Sigmoid colon (tissue), 7 donors: ENCODE data around the gene HPS3. TPM values are rescaled to one million over a fixed set of nuclear protein-coding genes. Genes with fewer than 3 reads are reported as not detected.

Experiments
- DNase-seq: peaks from one replicate; pipeline ENCODE4 v3.0.0-alpha.2; 2019
- H3K27ac ChIP-seq, 4 donors: fragments of 200-600 bp; sonication (generic); one replicate each; pipeline ENCODE4 v1.5.1; 2016 to 2019; ENCODE audit warnings: mild to moderate bottlenecking in 1 of 4
- H3K27me3 ChIP-seq, 3 donors: fragments of 200-600 bp; sonication (generic); one replicate each; pipeline ENCODE4 v1.5.1; 2019; ENCODE audit warnings: mild to moderate bottlenecking in 1 of 3
- H3K36me3 ChIP-seq, 4 donors: fragments of 200-600 bp; sonication (generic); one replicate each; pipeline ENCODE4 v1.5.1; 2016 to 2019
- H3K4me1 ChIP-seq, 4 donors: fragments of 200-600 bp; sonication (generic); one replicate each; pipeline ENCODE4 v1.5.1; 2017 to 2019
- H3K4me3 ChIP-seq, 4 donors: fragments of 200-600 bp; sonication (generic); one replicate each; pipeline ENCODE4 v1.5.1; 2017 to 2019; ENCODE audit warnings: mild to moderate bottlenecking in 2 of 4, moderate library complexity in 1 of 4
- H3K9me3 ChIP-seq, 4 donors: fragments of 200-600 bp in 3 of 4; sonication (generic) in 3 of 4; one replicate each; pipeline versions ENCODE4 v1.5.1 to v1.6.1; 2013 to 2019
- CTCF ChIP-seq, 4 experiments: fragments of 450-650 bp in 3 of 4; fragments of 200-600 bp in 1 of 4; IDR thresholded peaks; one replicate each; pipeline ENCODE4 v1.5.1; 2016 to 2019; ENCODE audit warnings: antibody characterized with exemption in 4 of 4, mild to moderate bottlenecking in 3 of 4, moderate library complexity in 2 of 4
- EP300 ChIP-seq, 4 donors: sonication (generic); formaldehyde crosslinking; IDR thresholded peaks; one replicate each; pipeline ENCODE4 v1.6.1; 2017; ENCODE audit warnings: antibody characterized with exemption in 4 of 4
- POLR2A ChIP-seq, 2 donors: fragments of 450-650 bp; IDR thresholded peaks; one replicate each; pipeline ENCODE4 v1.6.1; 2016; ENCODE audit warnings: antibody characterized with exemption in 2 of 2, mild to moderate bottlenecking in 2 of 2, moderate library complexity in 2 of 2
- POLR2AphosphoS5 ChIP-seq, 4 donors: sonication (generic); formaldehyde crosslinking; IDR thresholded peaks; one replicate each; pipeline ENCODE4 v1.6.1; 2017; ENCODE audit warnings: antibody characterized with exemption in 4 of 4
- WGBS, 2 donors: extraction: QIAGEN DNeasy Blood & Tissue Kit; methylation state at CpG; one replicate each; pipeline ENCODE4 v1.1.7; 2013; 5-methylcytosine and 5-hydroxymethylcytosine counted together
- intact Hi-C: fragments of 100-400 bp; cut with DNase I; formaldehyde crosslinking; loops from one replicate; pipeline ENCODE4 v1.15.1; 2023
- polyA plus RNA-seq, 3 donors: library from polyadenylated mRNA; stranded (reverse); fragments of 200-250 nt; gene quantifications; one replicate each; pipeline ENCODE4 v1.2.3, GENCODE V29; 2013
- small RNA-seq, 3 donors: library from RNA; depleted of rRNA; stranded (forward); fragments of <200 nt; gene quantifications; one replicate each; pipeline ENCODE3, GENCODE V24; 2016
- total RNA-seq, 4 donors: library from RNA; depleted of rRNA; stranded (reverse); fragments of >200 nt; gene quantifications; one replicate each; pipeline ENCODE4 v1.1.0, GENCODE V29; 2016
- donor health status: healthy with polysubstance abuse.
- donor health status: Bipolar disorder and iron deficiency.
- donor health status: healthy.

Gene HPS3
- total and polyA plus RNA-seq, 7 donors, result 7.8 to 25.3 (median 14.8) TPM

GRCh38 chr3:149221783-149222517 is 92.5 kb downstream of the HPS3 start, which contains the start of gene CP:
CP (minus strand) TSS chr3:149221829; CDS start chr3:149221792, 37 bp downstream.
- DNase-seq, result no peak
- H3K4me3 ChIP-seq, result no peak within 1 kb of the TSS
- no peaks in the 10 kb centered on the region for H3K9me3 ChIP-seq
- H3K36me3 ChIP-seq, result no peaks in the 10 kb centered on the region
- H3K27me3 ChIP-seq, result no peaks in the 10 kb centered on the region
- intact Hi-C loops, result no loop called here
- H3K27ac ChIP-seq, result no peak within 1 kb of the TSS
- 16 to 52% methylated on average over 3 of the region's 3 CpGs for WGBS, 2 donors
- TF ChIP-seq CTCF (IDR thresholded peaks at IDR 0.05) (no peak), POLR2A (IDR thresholded peaks at IDR 0.05) (no peak), POLR2AphosphoS5 (IDR thresholded peaks at IDR 0.05) (no peak), EP300 (IDR thresholded peaks at IDR 0.05) (no peak)
- H3K4me1 ChIP-seq, result peaks cover 0 to 10% (median 5%) of the 10 kb centered on the region in 4 donors

Small RNAs within 50 kb of the gene (small RNA-seq; reads per million reads assigned to genes)
- gene RF00019, result 0 reads per million in 3 donors

Other genes starting within 250 kb of the HPS3 start
- gene GYG1, start 138.1 kb upstream of the HPS3 start, total RNA-seq, result 100 to 1,000 TPM; 142 to 213 (median 186) TPM
- 10 to 100 TPM; 31.8 to 36.0 (median 34.7) TPM for gene GYG1, start 138.1 kb upstream of the HPS3 start, polyA plus RNA-seq
- 10 to 100 TPM; 24.4 to 43.9 (median 29.9) TPM for gene HLTF, start 43.1 kb upstream of the HPS3 start, total RNA-seq
- gene HLTF, start 43.1 kb upstream of the HPS3 start, polyA plus RNA-seq, result 1 to 10 TPM; 1.8 to 6.4 (median 3.5) TPM
- gene CP, start 92.2 kb downstream of the HPS3 start, total RNA-seq, result 1 to 10 TPM; 3.7 to 7.1 (median 6.1) TPM
- gene CP, start 92.2 kb downstream of the HPS3 start, polyA plus RNA-seq, result 10 to 100 TPM in 2 of 3 donors, under 1 TPM in 1; 0.69 to 13.2 (median 10.6) TPM
- gene TM4SF18, start 204.0 kb downstream of the HPS3 start, total RNA-seq, result 10 to 100 TPM in 1 of 4 donors, 1 to 10 TPM in 3; 2.3 to 11.6 (median 5.3) TPM
- 1 to 10 TPM in 1 of 3 donors, under 1 TPM in 2; 0.46 to 1.4 (median 0.60) TPM for gene TM4SF18, start 204.0 kb downstream of the HPS3 start, polyA plus RNA-seq
- gene TM4SF1, start 248.0 kb downstream of the HPS3 start, total RNA-seq, result 10 to 100 TPM; 23.5 to 47.4 (median 33.8) TPM
- gene TM4SF1, start 248.0 kb downstream of the HPS3 start, polyA plus RNA-seq, result 10 to 100 TPM; 18.0 to 76.2 (median 38.4) TPM